ENCODE results near the gene PECR. TPM values are rescaled to one million over a fixed set of nuclear protein-coding genes. Genes with fewer than 3 reads are reported as not detected.

Gene PECR
- total RNA-seq, 1 experiment from 2014 or later = 16.3 TPM

DNA sequence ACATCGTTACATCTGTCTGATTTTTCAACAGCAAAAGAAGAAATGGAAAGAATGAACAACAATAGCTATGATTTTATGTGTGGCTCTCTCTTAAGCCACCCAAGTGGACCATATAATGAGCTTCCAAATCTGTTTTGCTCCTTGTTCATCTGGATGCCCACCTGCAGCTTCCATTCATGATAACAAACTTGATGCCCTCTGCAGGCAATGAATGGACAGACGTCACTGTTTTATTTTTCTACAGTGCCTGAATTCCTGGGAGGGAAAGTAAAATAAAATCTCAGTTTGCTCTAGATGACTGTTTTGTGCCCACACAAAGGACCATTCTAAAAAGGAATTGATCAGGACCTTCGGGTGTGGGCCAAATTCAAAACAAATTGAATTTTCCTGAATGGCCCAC lies 73.2 kb downstream of the PECR start:
- Histone ChIP-seq H3K79me2 (ENCODE audit: insufficient read depth, low read length) (peaks cover 36% of the 10 kb centered on the region), H3K9me2 (ENCODE audit: insufficient read depth) (no peaks in the 10 kb centered on the region), H3K27ac (ENCODE audit: low read depth, low read length) (no peak overlapping the region), H4K20me1 (ENCODE audit: insufficient read depth) (no peaks in the 10 kb centered on the region), H3K36me3 (ENCODE audit: control insufficient read depth in 1 of 2, insufficient read depth in 2 of 2, low read length in 2 of 2) (no peaks in the 10 kb centered on the region), H2AFZ (ENCODE audit: low read depth, low read length, poor library complexity, severe bottlenecking) (no peak overlapping the region), H3K4me2 (ENCODE audit: low read length) (no peak overlapping the region), H3K9me3 (ENCODE audit: control insufficient read depth in 1 of 2, insufficient read depth in 1 of 2, low read depth in 1 of 2, low read length in 2 of 2) (no peaks in the 10 kb centered on the region), H3K4me3 (replicated peaks in 1 of 2; ENCODE audit: low read depth in 1 of 2, low read length in 2 of 2) (no peak overlapping the region), H3K27me3 (ENCODE audit: insufficient read depth, low read length) (no peaks in the 10 kb centered on the region), H3K4me1 (ENCODE audit: control insufficient read depth in 1 of 2, insufficient read depth in 2 of 2, low read length in 2 of 2) (peaks cover 9 to 29% of the 10 kb centered on the region in 2 experiments; a peak in 3 of 4 replicates), H3K9ac (ENCODE audit: low read length) (no peak overlapping the region)
- intact Hi-C loops (cut with micrococcal nuclease) = no loop called here
- TF ChIP-seq YY1 (IDR thresholded peaks at IDR 0.05; ENCODE audit: extremely low read depth, insufficient replicate concordance, low read depth, low read length) (no peak), FOSL1 (IDR thresholded peaks at IDR 0.05; ENCODE audit: low read depth) (no peak), RAD21 (IDR thresholded peaks at IDR 0.05; ENCODE audit: low read depth) (peak; percentile 26; the same call in 1 of the 2 replicates)
- TF ChIP-seq, protein P1, sequence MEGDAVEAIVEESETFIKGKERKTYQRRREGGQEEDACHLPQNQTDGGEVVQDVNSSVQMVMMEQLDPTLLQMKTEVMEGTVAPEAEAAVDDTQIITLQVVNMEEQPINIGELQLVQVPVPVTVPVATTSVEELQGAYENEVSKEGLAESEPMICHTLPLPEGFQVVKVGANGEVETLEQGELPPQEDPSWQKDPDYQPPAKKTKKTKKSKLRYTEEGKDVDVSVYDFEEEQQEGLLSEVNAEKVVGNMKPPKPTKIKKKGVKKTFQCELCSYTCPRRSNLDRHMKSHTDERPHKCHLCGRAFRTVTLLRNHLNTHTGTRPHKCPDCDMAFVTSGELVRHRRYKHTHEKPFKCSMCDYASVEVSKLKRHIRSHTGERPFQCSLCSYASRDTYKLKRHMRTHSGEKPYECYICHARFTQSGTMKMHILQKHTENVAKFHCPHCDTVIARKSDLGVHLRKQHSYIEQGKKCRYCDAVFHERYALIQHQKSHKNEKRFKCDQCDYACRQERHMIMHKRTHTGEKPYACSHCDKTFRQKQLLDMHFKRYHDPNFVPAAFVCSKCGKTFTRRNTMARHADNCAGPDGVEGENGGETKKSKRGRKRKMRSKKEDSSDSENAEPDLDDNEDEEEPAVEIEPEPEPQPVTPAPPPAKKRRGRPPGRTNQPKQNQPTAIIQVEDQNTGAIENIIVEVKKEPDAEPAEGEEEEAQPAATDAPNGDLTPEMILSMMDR (IDR thresholded peaks at IDR 0.05 in 2 of 3, conservative IDR thresholded peaks at IDR 0.05 in 1 of 3; ENCODE audit: borderline replicate concordance in 1 of 3, insufficient read depth in 1 of 3, low read depth in 2 of 3, low read length in 2 of 3) = 0 out of 6 replicates have a peak, but pooled peaks of 2 of the 3 experiments have one; percentile 6 to 8
- CTCF ChIA-PET = interaction anchor here (0.8 to 1.0 kb wide), 2 partner anchors 15 to 58 kb away, joined by 3 to 5 read pairs; no protein-coding TSS in a partner anchor
- no TSS peak for BruUV-seq (replicated peaks)
- POLR2A ChIA-PET = no interaction called here
- ATAC-seq = no peak
- RAD21 ChIA-PET (ENCODE audit: low non-redundant PET in 1 of 2, low total read pairs in 2 of 2, uncharacterized antibody in 2 of 2, unreplicated experiment in 2 of 2) = no interaction called here
- DNase-seq (ENCODE audit: low read depth, low spot score) = no peak

DNA sequence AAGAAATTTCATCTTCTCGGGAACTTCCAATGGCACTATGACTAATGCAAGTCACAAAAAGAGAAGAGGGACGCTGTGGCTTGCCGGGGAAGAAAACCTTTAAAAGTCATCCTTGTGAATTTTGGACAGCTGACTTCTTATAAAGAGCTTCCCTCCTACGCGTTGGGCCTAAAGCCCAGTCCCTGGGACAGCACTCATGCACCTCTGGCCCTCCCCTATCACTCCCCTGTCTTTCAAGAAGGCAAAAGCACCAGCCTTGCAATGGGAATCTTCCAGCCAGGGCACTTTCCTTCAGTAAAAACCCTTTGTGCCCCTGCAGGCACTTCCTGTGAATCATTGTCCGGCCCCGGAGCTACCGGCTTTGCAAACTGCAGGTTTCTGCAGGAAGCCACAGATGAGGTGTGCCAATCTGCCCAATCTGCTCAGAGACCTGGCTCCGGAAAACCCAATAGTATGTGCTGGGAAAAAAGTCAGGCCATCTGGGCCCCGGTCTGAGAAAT lies 75.4 kb downstream of the PECR start:
- intact Hi-C loops (cut with micrococcal nuclease) = no loop called here
- CTCF ChIA-PET = interaction anchor here (0.6 to 1.3 kb wide), 2 partner anchors 10 to 1611 kb away, joined by 4 to 5 read pairs; no protein-coding TSS in a partner anchor
- no peak overlapping the region for H2AFZ ChIP-seq (ENCODE audit: low read depth, low read length, poor library complexity, severe bottlenecking)
- H3K9me2 ChIP-seq (ENCODE audit: insufficient read depth) = no peaks in the 10 kb centered on the region
- peak overlapping the region; percentile 47 for H3K4me2 ChIP-seq (ENCODE audit: low read length)
- peaks cover 19% of the 10 kb centered on the region for H3K79me2 ChIP-seq (ENCODE audit: insufficient read depth, low read length)
- H3K9me3 ChIP-seq (ENCODE audit: control insufficient read depth in 1 of 2, insufficient read depth in 1 of 2, low read depth in 1 of 2, low read length in 2 of 2) = no peaks in the 10 kb centered on the region
- H3K9ac ChIP-seq (ENCODE audit: low read length) = no peak overlapping the region
- H3K4me1 ChIP-seq (ENCODE audit: control insufficient read depth in 1 of 2, insufficient read depth in 2 of 2, low read length in 2 of 2) = peaks cover 0 to 14% of the 10 kb centered on the region in 2 experiments; a peak in 2 of 4 replicates
- POLR2A ChIA-PET = interaction anchor here (0.6 kb wide), 1 partner anchor 53 kb away, joined by 3 read pairs; no protein-coding TSS in a partner anchor
- no peak overlapping the region for H3K27ac ChIP-seq (ENCODE audit: low read depth, low read length)
- no peak overlapping the region for H3K4me3 ChIP-seq (replicated peaks in 1 of 2; ENCODE audit: low read depth in 1 of 2, low read length in 2 of 2)
- ATAC-seq = peak; percentile 71
- no peaks in the 10 kb centered on the region for H4K20me1 ChIP-seq (ENCODE audit: insufficient read depth)
- H3K36me3 ChIP-seq (ENCODE audit: control insufficient read depth in 1 of 2, insufficient read depth in 2 of 2, low read length in 2 of 2) = no peaks in the 10 kb centered on the region
- RAD21 ChIA-PET (ENCODE audit: low non-redundant PET in 1 of 2, low total read pairs in 2 of 2, uncharacterized antibody in 2 of 2, unreplicated experiment in 2 of 2) = no interaction called here
- no peak for DNase-seq (ENCODE audit: low read depth, low spot score)
- no peaks in the 10 kb centered on the region for H3K27me3 ChIP-seq (ENCODE audit: insufficient read depth, low read length)
- no TSS peak for BruUV-seq (replicated peaks)
- TF ChIP-seq ELF1 (IDR thresholded peaks at IDR 0.05; ENCODE audit: borderline replicate concordance, low read depth) (no peak), SIN3A (IDR thresholded peaks at IDR 0.05; ENCODE audit: low read depth) (no peak), POLR2A (IDR thresholded peaks at IDR 0.05; ENCODE audit: borderline replicate concordance, extremely low read depth, insufficient read depth, insufficient read length) (no peak), EZH2phosphoT487 (IDR thresholded peaks at IDR 0.05; ENCODE audit: borderline replicate concordance) (no peak), JUND (IDR thresholded peaks at IDR 0.05) (peak; percentile 13; the same call in 1 of the 2 replicates), EZH2 (IDR thresholded peaks at IDR 0.05) (no peak), RAD21 (IDR thresholded peaks at IDR 0.05; ENCODE audit: low read depth) (0 out of 2 replicates have a peak, but pooled peaks have one; percentile 4), FOSL1 (IDR thresholded peaks at IDR 0.05; ENCODE audit: low read depth) (peak; percentile 30; the same call in 1 of the 2 replicates)
- TF ChIP-seq, protein P2, sequence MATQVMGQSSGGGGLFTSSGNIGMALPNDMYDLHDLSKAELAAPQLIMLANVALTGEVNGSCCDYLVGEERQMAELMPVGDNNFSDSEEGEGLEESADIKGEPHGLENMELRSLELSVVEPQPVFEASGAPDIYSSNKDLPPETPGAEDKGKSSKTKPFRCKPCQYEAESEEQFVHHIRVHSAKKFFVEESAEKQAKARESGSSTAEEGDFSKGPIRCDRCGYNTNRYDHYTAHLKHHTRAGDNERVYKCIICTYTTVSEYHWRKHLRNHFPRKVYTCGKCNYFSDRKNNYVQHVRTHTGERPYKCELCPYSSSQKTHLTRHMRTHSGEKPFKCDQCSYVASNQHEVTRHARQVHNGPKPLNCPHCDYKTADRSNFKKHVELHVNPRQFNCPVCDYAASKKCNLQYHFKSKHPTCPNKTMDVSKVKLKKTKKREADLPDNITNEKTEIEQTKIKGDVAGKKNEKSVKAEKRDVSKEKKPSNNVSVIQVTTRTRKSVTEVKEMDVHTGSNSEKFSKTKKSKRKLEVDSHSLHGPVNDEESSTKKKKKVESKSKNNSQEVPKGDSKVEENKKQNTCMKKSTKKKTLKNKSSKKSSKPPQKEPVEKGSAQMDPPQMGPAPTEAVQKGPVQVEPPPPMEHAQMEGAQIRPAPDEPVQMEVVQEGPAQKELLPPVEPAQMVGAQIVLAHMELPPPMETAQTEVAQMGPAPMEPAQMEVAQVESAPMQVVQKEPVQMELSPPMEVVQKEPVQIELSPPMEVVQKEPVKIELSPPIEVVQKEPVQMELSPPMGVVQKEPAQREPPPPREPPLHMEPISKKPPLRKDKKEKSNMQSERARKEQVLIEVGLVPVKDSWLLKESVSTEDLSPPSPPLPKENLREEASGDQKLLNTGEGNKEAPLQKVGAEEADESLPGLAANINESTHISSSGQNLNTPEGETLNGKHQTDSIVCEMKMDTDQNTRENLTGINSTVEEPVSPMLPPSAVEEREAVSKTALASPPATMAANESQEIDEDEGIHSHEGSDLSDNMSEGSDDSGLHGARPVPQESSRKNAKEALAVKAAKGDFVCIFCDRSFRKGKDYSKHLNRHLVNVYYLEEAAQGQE (IDR thresholded peaks at IDR 0.05; ENCODE audit: low read depth) = no peak
